H1 (cell line): ENCODE results near the gene RIPOR2. TPM values are rescaled to one million over a fixed set of nuclear protein-coding genes. Genes with fewer than 3 reads are reported as not detected.

Source experiments
- RAD21 ChIP-seq, 2 experiments: IDR thresholded peaks in 1 of 2; conservative IDR thresholded peaks in 1 of 2; 2 replicates each; pipeline ENCODE4 v1.6.1; 2011; ENCODE audit warnings: low read depth in 2 of 2, low read length in 2 of 2, improper control_type of control experiment in 1 of 2, inconsistent platforms in 1 of 2, mild to moderate bottlenecking in 1 of 2, moderate library complexity in 1 of 2
- polyA plus RNA-seq, 7 experiments: library from polyadenylated mRNA; depleted of rRNA in 3 of 7; stranded (reverse) in 5 of 7; unstranded in 2 of 7; fragments of >200 nt in 5 of 7; fragments of 200-250 nt in 2 of 7; gene quantifications; 1 replicate in 5 of 7; 2 replicates in 1 of 7; 4 replicates in 1 of 7; pipeline versions ENCODE4 v1.2.1 to v1.2.3, GENCODE V29; 2011 to 2013; ENCODE audit warnings: missing spikeins in 2 of 7, mixed read lengths in 2 of 7
- total RNA-seq: library from RNA; stranded (reverse); fragmentation: NEBNext Ultra II Directional; extraction: Animal tissue kit (Norgen Biotek cat#: 25700); gene quantifications from 2 replicates; pipeline ENCODE4 v1.2.1, GENCODE V29; 2021

Gene RIPOR2
- total and polyA plus RNA-seq, 2 of the 8 experiments (the other 6 are each of a cell fraction or from before 2014, with no cell fraction given), result 16.7 to 45.6 TPM

DNA sequence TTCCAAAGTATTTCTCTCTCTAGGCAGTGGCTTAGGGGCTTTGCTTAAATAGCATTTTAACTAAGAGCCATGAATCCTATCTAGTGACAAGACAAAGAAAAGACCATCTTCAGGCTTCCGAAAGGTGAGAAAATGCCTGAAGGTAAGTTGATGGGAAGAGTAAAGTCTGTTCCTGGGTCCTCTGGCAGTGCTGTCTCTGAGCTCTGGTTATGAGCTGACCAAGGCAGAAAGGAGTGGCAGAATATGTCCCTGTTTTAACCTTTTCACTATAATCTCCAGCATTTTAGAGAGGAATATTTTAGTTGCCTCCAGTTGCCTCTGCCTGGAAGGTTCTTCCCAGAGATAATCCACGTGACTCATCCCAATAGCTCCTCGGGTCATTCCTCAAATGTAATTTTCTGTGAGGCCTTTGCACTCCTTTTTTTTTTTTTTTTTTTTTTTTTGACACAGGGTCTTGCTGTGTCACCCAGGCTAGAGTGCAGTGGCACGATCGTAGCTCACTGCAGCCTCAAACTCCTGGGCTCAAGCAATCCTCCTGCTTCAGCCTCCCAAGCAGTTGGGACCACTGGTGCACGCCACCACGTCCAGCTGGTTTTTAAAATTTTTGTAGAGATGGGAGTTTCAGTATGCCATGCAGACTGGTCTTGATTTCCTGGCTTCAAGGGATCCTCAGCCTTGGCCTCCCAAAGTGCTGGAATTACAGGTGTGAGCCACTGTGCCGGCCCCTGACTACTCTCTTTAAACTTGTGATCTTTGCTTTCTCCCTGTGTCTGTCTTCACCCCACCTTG lies 133.3 kb downstream of the RIPOR2 start (continued):
- TF ChIP-seq RAD21 (IDR thresholded peaks at IDR 0.05 in 1 of 2, conservative IDR thresholded peaks at IDR 0.05 in 1 of 2; ENCODE audit: low read depth in 2 of 2, low read length in 2 of 2), result no peak
- TF ChIP-seq, all 59 proteins: peak for 0
